NCI-H2227 treated with DMSO at 0.1 percent for 48 hours (cell line): Measurements from ENCODE around the gene PNPLA7.
"Not testable (repeated sequence)": the region's sequence is repeated elsewhere in the genome, so short reads cannot be mapped to it uniquely, and the experiment has no call there.

Source experiments
- DNase-seq: peaks from one replicate; lab custom pipeline; 2025; lab: John Stamatoyannopoulos, UW

The PNPLA7 gene

GRCh38 chr9:137540536-137540935 is 9.7 kb downstream of the PNPLA7 start:
- no peak for DNase-seq

GRCh38 chr9:137538058-137538457 is 12.1 kb downstream of the PNPLA7 start:
- no peak for DNase-seq

- DNase-seq, result not testable (repeated sequence)
Observed at GRCh38 chr9:137536594-137537131, 13.5 kb downstream of the PNPLA7 start.

- DNase-seq, result no peak
Observed at GRCh38 chr9:137535120-137535428, 15.1 kb downstream of the PNPLA7 start.

GRCh38 chr9:137534256-137535119 is 15.7 kb downstream of the PNPLA7 start:
- DNase-seq, result peak; percentile 14

GRCh38 chr9:137532891-137533468 is 17.2 kb downstream of the PNPLA7 start:
- not testable (repeated sequence) for DNase-seq

GRCh38 chr9:137531099-137531765 is 19.0 kb downstream of the PNPLA7 start:
- DNase-seq, result no peak

GRCh38 chr9:137530331-137530730 is 19.9 kb downstream of the PNPLA7 start:
- DNase-seq, result no peak

GRCh38 chr9:137524981-137525317 is 25.3 kb downstream of the PNPLA7 start:
- DNase-seq, result no peak

GRCh38 chr9:137524161-137524980 is 25.8 kb downstream of the PNPLA7 start:
- no peak for DNase-seq

- DNase-seq, result no peak
Observed at GRCh38 chr9:137522746-137523455, 27.3 kb downstream of the PNPLA7 start.

- no peak for DNase-seq
Observed at GRCh38 chr9:137521405-137521985, 28.7 kb downstream of the PNPLA7 start.

GRCh38 chr9:137520614-137521404 is 29.4 kb downstream of the PNPLA7 start:
- no peak for DNase-seq

- DNase-seq, result no peak
Observed at GRCh38 chr9:137519553-137519952, 30.6 kb downstream of the PNPLA7 start.

- DNase-seq, result not testable (repeated sequence)
Observed at GRCh38 chr9:137518661-137519459, 31.3 kb downstream of the PNPLA7 start.

- DNase-seq, result no peak
Observed at GRCh38 chr9:137516144-137516917, 33.9 kb downstream of the PNPLA7 start.

GRCh38 chr9:137515338-137515724 is 34.9 kb downstream of the PNPLA7 start:
- no peak for DNase-seq

- DNase-seq, result no peak
Observed at GRCh38 chr9:137514691-137515337, 35.4 kb downstream of the PNPLA7 start.
